Hematopoietic multipotent progenitor cell treated with erythropoietin and hydrocortisone succinate and interleukin-3 and kit ligand, for 17 days (in vitro differentiated cells): ENCODE results near the gene AP1M1.
"Not testable (repeated sequence)": the region's sequence is repeated elsewhere in the genome, so short reads cannot be mapped to it uniquely, and the experiment has no call there.

Experiments used
- DNase-seq: peaks from one replicate; pipeline ENCODE4 v3.0.0-alpha.2; 2015; ENCODE audit warnings: low spot score

AP1M1 gene

GRCh38 chr19:16262618-16263017 lies 64.9 kb downstream of the AP1M1 start:
- DNase-seq: no peak

GRCh38 chr19:16263141-16263761 lies 65.5 kb downstream of the AP1M1 start:
- no peak for DNase-seq

- no peak for DNase-seq
These were observed 67.5 kb downstream of the AP1M1 start for GRCh38 chr19:16265205-16265604.

GRCh38 chr19:16265890-16266585 lies 68.3 kb downstream of the AP1M1 start:
- no peak for DNase-seq

GRCh38 chr19:16266586-16266942 lies 68.9 kb downstream of the AP1M1 start:
- DNase-seq: no peak

- no peak for DNase-seq
These were observed 71.1 kb downstream of the AP1M1 start for GRCh38 chr19:16268676-16269319.

- DNase-seq: no peak
These were observed 75.2 kb downstream of the AP1M1 start for GRCh38 chr19:16272945-16273344.

- no peak for DNase-seq
These were observed 76.7 kb downstream of the AP1M1 start for GRCh38 chr19:16274447-16274846.

- DNase-seq: no peak
These were observed 82.6 kb downstream of the AP1M1 start for GRCh38 chr19:16280306-16280705.

GRCh38 chr19:16281743-16282142 lies 84.0 kb downstream of the AP1M1 start:
- DNase-seq: no peak

GRCh38 chr19:16283210-16284061 lies 85.7 kb downstream of the AP1M1 start:
- no peak for DNase-seq

GRCh38 chr19:16284505-16284904 lies 86.8 kb downstream of the AP1M1 start:
- no peak for DNase-seq

- DNase-seq: not testable (repeated sequence)
These were observed 87.4 kb downstream of the AP1M1 start for GRCh38 chr19:16285079-16285478.

GRCh38 chr19:16285769-16286498 lies 88.2 kb downstream of the AP1M1 start:
- DNase-seq: no peak

GRCh38 chr19:16288544-16288943 lies 90.8 kb downstream of the AP1M1 start:
- DNase-seq: no peak

- no peak for DNase-seq
These were observed 91.9 kb downstream of the AP1M1 start for GRCh38 chr19:16289594-16289993.

- no peak for DNase-seq
These were observed 93.0 kb downstream of the AP1M1 start for GRCh38 chr19:16290692-16291091.

GRCh38 chr19:16293118-16294091 lies 95.7 kb downstream of the AP1M1 start:
- no peak for DNase-seq

- no peak for DNase-seq
These were observed 97.3 kb downstream of the AP1M1 start for GRCh38 chr19:16295057-16295456.
